ENCODE measurements around the gene XPC. TPM values are rescaled to one million over a fixed set of nuclear protein-coding genes. Genes with fewer than 3 reads are reported as not detected.

Gene XPC
- total RNA-seq, 3 donors from 2014 or later, result 22.4 to 30.6 (median 26.9) TPM

DNA sequence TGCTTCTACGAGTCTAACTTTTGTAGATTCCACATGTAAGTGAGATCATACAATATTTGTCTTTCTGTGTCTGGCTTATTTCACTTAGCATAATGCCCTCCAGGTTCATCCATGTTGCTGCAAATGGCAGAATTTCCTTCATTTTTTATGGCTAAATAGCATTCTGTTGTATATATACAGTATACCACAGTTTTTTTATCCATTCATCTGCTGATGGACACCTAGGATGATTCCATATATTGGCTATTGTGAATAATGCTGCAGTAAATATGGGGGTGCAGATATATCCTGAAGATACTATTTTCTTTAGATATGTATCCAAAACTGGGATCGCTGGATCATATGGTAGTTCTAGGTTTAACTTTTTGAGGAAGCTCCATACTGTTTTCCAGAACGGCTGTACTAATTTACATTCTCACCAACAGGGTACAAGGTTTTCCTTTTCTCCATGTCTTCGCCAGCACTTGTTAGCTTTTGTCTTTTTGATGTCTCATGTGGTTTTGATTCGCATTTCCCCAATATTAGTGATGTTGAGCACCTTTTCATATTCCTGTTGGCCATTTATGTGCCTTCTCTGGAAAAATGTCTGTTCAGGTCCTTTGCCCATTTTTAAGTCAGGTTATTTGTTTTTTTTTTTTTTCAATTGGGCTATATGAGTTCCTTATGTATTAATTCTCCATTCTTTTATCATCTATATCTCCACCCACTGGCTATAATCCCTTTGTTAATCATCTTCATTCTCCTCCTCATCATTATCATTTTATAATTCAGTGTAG is 80.6 kb downstream of the XPC start:
- no peak overlapping the region for H3K4me3 ChIP-seq
- DNase-seq, result no peak
- no peaks in the 10 kb centered on the region for H3K36me3 ChIP-seq (ENCODE audit: low read depth)
- intact Hi-C loops (cut with DNase I, micrococcal nuclease), result no loop called here
- ATAC-seq, result no peak
- TF ChIP-seq CTCF (IDR thresholded peaks at IDR 0.05), result no peak
- no peaks in the 10 kb centered on the region for H3K9me3 ChIP-seq
- no peaks in the 10 kb centered on the region for H3K4me1 ChIP-seq (ENCODE audit: low read depth)

DNA sequence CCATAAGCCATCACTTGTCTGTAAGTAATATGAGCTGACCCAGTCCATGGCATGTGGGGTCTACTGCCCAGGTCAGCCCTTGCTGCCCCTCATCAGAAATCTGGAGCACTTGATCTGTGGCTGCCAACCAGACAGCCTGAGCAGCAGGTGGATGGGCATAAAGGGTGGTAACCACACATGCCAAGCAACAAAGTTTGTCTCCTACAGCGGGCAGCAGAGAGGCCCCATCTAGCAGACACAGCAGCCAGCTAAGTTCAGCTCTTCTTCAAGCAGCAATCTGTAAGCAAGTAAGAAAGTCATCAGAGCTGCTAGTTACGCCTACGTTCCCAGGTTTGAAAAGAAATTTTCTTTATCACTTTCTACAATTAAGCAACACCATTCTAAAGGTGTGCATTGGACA is 81.7 kb downstream of the XPC start:
- Histone ChIP-seq H3K9me3 (no peaks in the 10 kb centered on the region), H3K4me3 (no peak overlapping the region), H3K4me1 (ENCODE audit: low read depth) (no peaks in the 10 kb centered on the region), H3K36me3 (ENCODE audit: low read depth) (no peaks in the 10 kb centered on the region)
- intact Hi-C loops (cut with DNase I, micrococcal nuclease), result no loop called here
- DNase-seq, result no peak
- TF ChIP-seq CTCF (IDR thresholded peaks at IDR 0.05), result no peak
- no peak for ATAC-seq

Other genes starting within 250 kb of the XPC start
- 10 to 100 TPM; 15.1 to 32.6 (median 15.2) TPM for gene CHCHD4, start 53.7 kb downstream of the XPC start, total RNA-seq
- gene TMEM43, start 53.5 kb downstream of the XPC start, total RNA-seq, result 10 to 100 TPM; 23.1 to 50.4 (median 31.3) TPM
- 10 to 100 TPM in 1 of 3 donors, 1 to 10 TPM in 2; 8.3 to 13.1 (median 9.8) TPM for gene LSM3, start 216 bp upstream of the XPC start, total RNA-seq
- gene SLC6A6, start 224.0 kb upstream of the XPC start, total RNA-seq, result 10 to 100 TPM in 2 of 3 donors, 1 to 10 TPM in 1; 4.4 to 11.2 (median 10.5) TPM

All from mucosa of descending colon (tissue), 3 donors.